Measurements from ENCODE around the gene CST7. TPM values are rescaled to one million over a fixed set of nuclear protein-coding genes. Genes with fewer than 3 reads are reported as not detected.

Gene CST7
- total RNA-seq, 1 experiment from 2014 or later, result not detected

DNA sequence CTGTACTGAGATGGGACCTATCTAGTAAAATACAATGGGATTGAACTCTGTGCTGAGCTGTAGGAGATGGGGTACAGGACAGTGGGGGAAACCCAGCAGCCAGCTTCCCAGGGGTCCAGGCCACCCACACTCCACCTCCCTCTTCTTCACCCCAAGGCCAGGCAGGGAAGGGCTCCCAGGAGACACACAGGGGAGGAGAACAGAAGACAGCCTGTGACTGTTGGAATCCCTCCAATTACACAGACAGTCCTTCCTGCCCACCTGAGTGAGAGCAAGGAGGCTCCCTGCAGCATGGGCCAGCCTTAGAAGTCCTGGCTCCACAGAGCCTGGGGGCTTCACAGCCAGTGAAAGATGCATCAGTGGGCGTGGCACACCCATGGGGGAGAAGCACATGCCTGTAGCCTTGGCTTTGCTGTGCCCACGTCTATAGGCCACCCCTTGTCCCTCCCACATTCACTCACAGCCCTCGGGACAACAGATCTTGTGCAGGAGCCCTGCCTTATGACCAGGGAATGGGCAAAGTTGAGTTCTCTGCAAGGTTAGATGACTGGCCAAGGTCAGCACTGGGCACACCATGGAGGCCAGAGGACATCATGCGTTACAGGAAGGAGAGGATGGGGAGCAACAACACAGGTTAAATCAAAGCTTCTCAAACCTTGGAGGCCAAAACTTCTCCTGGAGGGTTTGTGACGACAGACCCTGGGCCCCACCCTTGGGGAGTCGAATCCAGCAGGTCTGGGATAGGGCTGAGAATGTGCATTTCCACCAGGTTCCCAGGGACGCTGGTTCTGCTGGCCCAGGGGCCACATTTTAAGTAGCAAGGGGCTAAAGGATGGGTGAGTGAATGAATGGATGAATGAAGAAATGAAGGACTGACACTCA, 12.3 kb upstream of the CST7 start:
- Histone ChIP-seq H3K79me2 (ENCODE audit: low read length) (no peaks in the 10 kb centered on the region), H3K9me2 (replicated peaks; ENCODE audit: low read length) (no peaks in the 10 kb centered on the region), H3K4me2 (ENCODE audit: low read length) (no peak overlapping the region), H3K4me1 (ENCODE audit: insufficient read depth, low read length) (peaks cover 15% of the 10 kb centered on the region), H3K36me3 (ENCODE audit: low read depth, low read length) (no peaks in the 10 kb centered on the region), H3K27me3 (ENCODE audit: low read length) (no peaks in the 10 kb centered on the region), H3K4me3 (ENCODE audit: low read length) (no peak overlapping the region), H3F3A (ENCODE audit: low read length, unreplicated experiment) (no peaks in the 10 kb centered on the region), H3K9me3 (ENCODE audit: low read length) (no peaks in the 10 kb centered on the region; the same call in 1 of the 2 replicates), H2AFZ (ENCODE audit: low read length) (no peak overlapping the region), H4K20me1 (ENCODE audit: low read length) (no peaks in the 10 kb centered on the region), H3K27ac (ENCODE audit: low read length) (no peak overlapping the region), H3K9ac (ENCODE audit: low read length) (no peak overlapping the region)
- intact Hi-C loops (cut with micrococcal nuclease), result no loop called here
- ATAC-seq (no peak), DNase-seq (no peak)
- no peak for TF ChIP-seq EZH2phosphoT487 (IDR thresholded peaks at IDR 0.05; ENCODE audit: borderline replicate concordance, low read length)
- TF ChIP-seq, protein P1, sequence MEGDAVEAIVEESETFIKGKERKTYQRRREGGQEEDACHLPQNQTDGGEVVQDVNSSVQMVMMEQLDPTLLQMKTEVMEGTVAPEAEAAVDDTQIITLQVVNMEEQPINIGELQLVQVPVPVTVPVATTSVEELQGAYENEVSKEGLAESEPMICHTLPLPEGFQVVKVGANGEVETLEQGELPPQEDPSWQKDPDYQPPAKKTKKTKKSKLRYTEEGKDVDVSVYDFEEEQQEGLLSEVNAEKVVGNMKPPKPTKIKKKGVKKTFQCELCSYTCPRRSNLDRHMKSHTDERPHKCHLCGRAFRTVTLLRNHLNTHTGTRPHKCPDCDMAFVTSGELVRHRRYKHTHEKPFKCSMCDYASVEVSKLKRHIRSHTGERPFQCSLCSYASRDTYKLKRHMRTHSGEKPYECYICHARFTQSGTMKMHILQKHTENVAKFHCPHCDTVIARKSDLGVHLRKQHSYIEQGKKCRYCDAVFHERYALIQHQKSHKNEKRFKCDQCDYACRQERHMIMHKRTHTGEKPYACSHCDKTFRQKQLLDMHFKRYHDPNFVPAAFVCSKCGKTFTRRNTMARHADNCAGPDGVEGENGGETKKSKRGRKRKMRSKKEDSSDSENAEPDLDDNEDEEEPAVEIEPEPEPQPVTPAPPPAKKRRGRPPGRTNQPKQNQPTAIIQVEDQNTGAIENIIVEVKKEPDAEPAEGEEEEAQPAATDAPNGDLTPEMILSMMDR (conservative IDR thresholded peaks at IDR 0.05; ENCODE audit: low read depth, low read length), result no peak
- TF ChIP-seq EZH2 (IDR thresholded peaks at IDR 0.05; ENCODE audit: low read length, unreplicated experiment), result no peak
- CTCF ChIA-PET, result no interaction called here
- POLR2A ChIA-PET (ENCODE audit: unreplicated experiment), result no interaction called here
- no TSS peak for BruUV-seq (replicated peaks)

DNA sequence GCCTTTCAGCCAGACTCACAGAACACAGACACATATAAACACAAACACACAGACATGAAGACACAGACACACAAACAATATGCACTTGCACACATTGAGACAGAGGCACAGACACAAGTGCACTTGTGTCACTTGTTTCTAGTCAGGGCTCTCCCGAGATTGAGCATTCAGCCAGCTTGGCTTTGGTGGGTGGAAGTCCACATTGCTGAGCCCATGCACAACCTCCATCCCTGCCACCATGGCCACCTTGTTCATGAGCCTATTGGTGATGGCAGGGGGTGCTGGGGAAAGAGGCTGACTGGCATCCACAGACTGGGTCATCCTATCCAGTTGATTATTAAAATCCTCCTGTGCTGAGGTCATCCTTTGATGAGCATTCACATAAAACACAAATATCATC, 11.5 kb upstream of the CST7 start:
- intact Hi-C loops (cut with micrococcal nuclease), result no loop called here
- H3K4me1 ChIP-seq (ENCODE audit: insufficient read depth, low read length), result peaks cover 7% of the 10 kb centered on the region
- no peak overlapping the region for H3K4me2 ChIP-seq (ENCODE audit: low read length)
- ChIA-PET CTCF (no interaction called here), POLR2A (ENCODE audit: unreplicated experiment) (no interaction called here)
- no peaks in the 10 kb centered on the region for H3K27me3 ChIP-seq (ENCODE audit: low read length)
- TF ChIP-seq EZH2 (IDR thresholded peaks at IDR 0.05; ENCODE audit: low read length, unreplicated experiment), result no peak
- TF ChIP-seq, protein P1 (conservative IDR thresholded peaks at IDR 0.05; ENCODE audit: low read depth, low read length), result no peak
- TF ChIP-seq EZH2phosphoT487 (IDR thresholded peaks at IDR 0.05; ENCODE audit: borderline replicate concordance, low read length), result no peak
- H4K20me1 ChIP-seq (ENCODE audit: low read length), result no peaks in the 10 kb centered on the region
- DNase-seq (no peak), ATAC-seq (no peak)
- no peaks in the 10 kb centered on the region; the same call in 1 of the 2 replicates for H3K9me3 ChIP-seq (ENCODE audit: low read length)
- no peak overlapping the region for H2AFZ ChIP-seq (ENCODE audit: low read length)
- H3K9ac ChIP-seq (ENCODE audit: low read length), result no peak overlapping the region
- H3K4me3 ChIP-seq (ENCODE audit: low read length), result no peak overlapping the region
- no peaks in the 10 kb centered on the region for H3K79me2 ChIP-seq (ENCODE audit: low read length)
- BruUV-seq (replicated peaks), result no TSS peak
- no peaks in the 10 kb centered on the region for H3K36me3 ChIP-seq (ENCODE audit: low read depth, low read length)
- no peaks in the 10 kb centered on the region for H3F3A ChIP-seq (ENCODE audit: low read length, unreplicated experiment)
- H3K27ac ChIP-seq (ENCODE audit: low read length), result no peak overlapping the region
- H3K9me2 ChIP-seq (replicated peaks; ENCODE audit: low read length), result no peaks in the 10 kb centered on the region

DNA sequence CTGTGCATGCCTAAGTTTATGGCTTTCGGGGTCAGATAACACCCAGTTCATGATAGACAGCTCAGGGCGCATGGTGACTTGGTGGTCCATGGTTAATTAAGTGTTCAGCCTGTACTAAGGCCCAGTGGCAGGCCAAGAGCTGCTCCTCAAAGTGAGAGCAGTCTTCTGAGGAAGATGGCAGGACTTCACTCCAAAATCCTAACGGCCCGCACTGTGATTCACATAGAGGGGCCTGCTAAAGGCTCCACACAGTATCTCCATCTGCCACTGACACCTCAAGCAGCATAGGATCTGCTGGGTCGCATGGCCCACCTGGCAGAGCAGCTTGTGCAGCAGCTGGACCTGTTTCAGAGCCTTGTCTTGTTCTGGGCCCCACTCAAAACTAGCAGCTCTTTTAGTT, 10.6 kb upstream of the CST7 start:
- DNase-seq (no peak), ATAC-seq (no peak)
- no peaks in the 10 kb centered on the region for H3K27me3 ChIP-seq (ENCODE audit: low read length)
- no TSS peak for BruUV-seq (replicated peaks)
- no peak overlapping the region for H3K9ac ChIP-seq (ENCODE audit: low read length)
- H3K4me3 ChIP-seq (ENCODE audit: low read length), result no peak overlapping the region
- no peak overlapping the region for H3K27ac ChIP-seq (ENCODE audit: low read length)
- CTCF ChIA-PET, result no interaction called here
- POLR2A ChIA-PET (ENCODE audit: unreplicated experiment), result no interaction called here
- H3F3A ChIP-seq (ENCODE audit: low read length, unreplicated experiment), result no peaks in the 10 kb centered on the region
- intact Hi-C loops (cut with micrococcal nuclease), result no loop called here
- no peaks in the 10 kb centered on the region for H3K4me1 ChIP-seq (ENCODE audit: insufficient read depth, low read length)
- no peaks in the 10 kb centered on the region for H3K79me2 ChIP-seq (ENCODE audit: low read length)
- H3K4me2 ChIP-seq (ENCODE audit: low read length), result no peak overlapping the region
- H3K9me3 ChIP-seq (ENCODE audit: low read length), result no peaks in the 10 kb centered on the region; the same call in 1 of the 2 replicates
- no peak overlapping the region for H2AFZ ChIP-seq (ENCODE audit: low read length)
- no peaks in the 10 kb centered on the region for H3K36me3 ChIP-seq (ENCODE audit: low read depth, low read length)
- H4K20me1 ChIP-seq (ENCODE audit: low read length), result no peaks in the 10 kb centered on the region
- TF ChIP-seq, protein P1 (conservative IDR thresholded peaks at IDR 0.05; ENCODE audit: low read depth, low read length), result no peak
- TF ChIP-seq EZH2 (IDR thresholded peaks at IDR 0.05; ENCODE audit: low read length, unreplicated experiment), result no peak
- TF ChIP-seq EZH2phosphoT487 (IDR thresholded peaks at IDR 0.05; ENCODE audit: borderline replicate concordance, low read length), result no peak
- no peaks in the 10 kb centered on the region for H3K9me2 ChIP-seq (replicated peaks; ENCODE audit: low read length)
